Endodermal cell (in vitro differentiated cells): ENCODE results near the gene ZNF217. TPM values are rescaled to one million over a fixed set of nuclear protein-coding genes. Genes with fewer than 3 reads are reported as not detected.
"Not testable (repeated sequence)": the region's sequence is repeated elsewhere in the genome, so short reads cannot be mapped to it uniquely, and the experiment has no call there.

Experiments used
- DNase-seq: peaks from one replicate; pipeline ENCODE4 v3.0.0-alpha.2; 2017
- H3K27ac ChIP-seq: 2 replicates; pipeline ENCODE4 v1.5.1; 2013; ENCODE audit warnings: mild to moderate bottlenecking, low read depth, low read length, moderate library complexity
- H3K27me3 ChIP-seq: 2 replicates; pipeline ENCODE4 v1.6.1; 2013; ENCODE audit warnings: mild to moderate bottlenecking, low read length, moderate library complexity; ENCODE audit not compliant: insufficient read depth, control insufficient read depth, poor library complexity, severe bottlenecking
- H3K36me3 ChIP-seq: 2 replicates; pipeline ENCODE4 v1.7.0; 2013; ENCODE audit warnings: mild to moderate bottlenecking, low read length, moderate library complexity; ENCODE audit not compliant: control insufficient read depth, insufficient read depth
- H3K4me1 ChIP-seq: one replicate; pipeline ENCODE4 v1.7.0; 2013; ENCODE audit warnings: low read length; ENCODE audit not compliant: control insufficient read depth, insufficient read depth
- H3K4me3 ChIP-seq: 2 replicates; pipeline ENCODE4 v1.5.1; 2013; ENCODE audit warnings: mild to moderate bottlenecking, low read length, moderate library complexity
- H3K9ac ChIP-seq: 2 replicates; pipeline ENCODE4 v1.6.1; 2013; ENCODE audit warnings: mild to moderate bottlenecking, low read length, moderate library complexity; ENCODE audit not compliant: poor library complexity, severe bottlenecking; ENCODE audit errors: extremely low read depth
- H3K9me3 ChIP-seq: 2 replicates; pipeline ENCODE4 v1.6.1; 2013; ENCODE audit warnings: mild to moderate bottlenecking, low read length, moderate library complexity; ENCODE audit not compliant: control insufficient read depth
- H3K27ac Mint-ChIP-seq: 2 replicates; pipeline ENCODE4 v1.8.0; 2020; ENCODE audit warnings: mixed read lengths
- H3K27me3 Mint-ChIP-seq: 2 replicates; pipeline ENCODE4 v1.8.0; 2021; ENCODE audit warnings: mild to moderate bottlenecking, mixed read lengths; ENCODE audit not compliant: insufficient read depth
- H3K36me3 Mint-ChIP-seq: 2 replicates; pipeline ENCODE4 v1.8.0; 2020; ENCODE audit warnings: low read depth, mixed read lengths
- H3K4me1 Mint-ChIP-seq: 2 replicates; pipeline ENCODE4 v1.8.0; 2020; ENCODE audit warnings: mixed read lengths
- H3K4me3 Mint-ChIP-seq: 2 replicates; pipeline ENCODE4 v1.8.0; 2020; ENCODE audit warnings: mild to moderate bottlenecking, moderate library complexity, mixed read lengths
- H3K9me3 Mint-ChIP-seq: 2 replicates; pipeline ENCODE4 v1.8.0; 2020; ENCODE audit warnings: mild to moderate bottlenecking, mixed read lengths
- CTCF ChIP-seq: fragments of 200-600 bp; sonication (generic); conservative IDR thresholded peaks from 2 replicates; pipeline ENCODE4 v1.5.0; 2021; ENCODE audit warnings: antibody characterized with exemption, mild to moderate bottlenecking
- WGBS, 2 experiments: methylation state at CpG; one replicate each; pipeline versions ENCODE4 v1.1.5 to v1.1.7; 2013; ENCODE audit warnings: missing lambda C conversion rate in 2 of 2, mixed read lengths in 1 of 2; ENCODE audit not compliant: insufficient coverage in 1 of 2, insufficient read length in 1 of 2; 5-methylcytosine and 5-hydroxymethylcytosine counted together
- total RNA-seq, 2 donors: library from RNA; stranded (reverse); fragmentation: NEBNext Ultra II Directional in 1 of 2; extraction: Animal tissue kit (Norgen Biotek cat#: 25700) in 1 of 2; gene quantifications; 2 replicates in 1 of 2; 3 replicates in 1 of 2; pipeline ENCODE4 v1.2.1, GENCODE V29; 2021

Gene ZNF217
- total RNA-seq, 2 donors from 2014 or later: 100 to 123 TPM

- Histone ChIP-seq H3K36me3 (no peaks in the 10 kb centered on the region), H3K4me3 (peak overlapping the region; percentile 80), H3K4me1 (no peaks in the 10 kb centered on the region), H3K27me3 (no peaks in the 10 kb centered on the region), H3K9ac (peak overlapping the region; percentile 84), H3K27ac (peak overlapping the region; percentile 85), H3K9me3 (no peaks in the 10 kb centered on the region)
- peak; percentile 67 for DNase-seq
- no peaks in the 10 kb centered on the region for H3K9me3 Mint-ChIP-seq
- peaks cover 45% of the 10 kb centered on the region for H3K4me1 Mint-ChIP-seq
- peak overlapping the region; percentile 98 for H3K27ac Mint-ChIP-seq
- no peak for TF ChIP-seq CTCF
- WGBS, 2 experiments: 0% methylated on average over 10 to 47 of the region's 47 CpGs
- peak overlapping the region; percentile 89 for H3K4me3 Mint-ChIP-seq
- H3K36me3 Mint-ChIP-seq: no peaks in the 10 kb centered on the region
- no peaks in the 10 kb centered on the region for H3K27me3 Mint-ChIP-seq
These were observed 610 bp downstream of the ZNF217 start for GRCh38 chr20:53592992-53593465.

- not testable (repeated sequence) for H3K27ac ChIP-seq, H3K36me3 Mint-ChIP-seq, H3K9me3 ChIP-seq, H3K9me3 Mint-ChIP-seq, H3K36me3 ChIP-seq, H3K4me1 ChIP-seq, H3K27me3 ChIP-seq, H3K27me3 Mint-ChIP-seq
- peak overlapping the region; percentile 98 for H3K27ac Mint-ChIP-seq
- H3K4me3 ChIP-seq: peak overlapping the region; percentile 80
- peak overlapping the region; percentile 89 for H3K4me3 Mint-ChIP-seq
- peaks cover 40% of the 10 kb centered on the region for H3K4me1 Mint-ChIP-seq
- H3K9ac ChIP-seq: peak overlapping the region; percentile 84
- peak; percentile 78 for DNase-seq
- 0% methylated on average over 27 of the region's 27 CpGs; no CpG with 5 or more reads in 1 of the 2 experiments for WGBS, 2 experiments
These were observed 1.1 kb downstream of the ZNF217 start for GRCh38 chr20:53592454-53592991.

- not testable (repeated sequence) for H3K36me3 Mint-ChIP-seq
These were observed 1.6 kb downstream of the ZNF217 start for GRCh38 chr20:53591941-53592441.

GRCh38 chr20:53591206-53591741, 2.4 kb downstream of the ZNF217 start:
- H3K4me1 ChIP-seq, H3K9me3 Mint-ChIP-seq, H3K27me3 Mint-ChIP-seq, H3K36me3 ChIP-seq, H3K27me3 ChIP-seq, DNase-seq, H3K9me3 ChIP-seq, H3K36me3 Mint-ChIP-seq: not testable (repeated sequence)
- WGBS, 2 experiments: 15 to 25% methylated on average over 2 to 3 of the region's 4 CpGs
- H3K4me3 ChIP-seq: peak overlapping the region; percentile 80
- peak overlapping the region; percentile 89 for H3K4me3 Mint-ChIP-seq
- H3K27ac Mint-ChIP-seq: peak overlapping the region; percentile 98
- peak overlapping the region; percentile 84 for H3K9ac ChIP-seq
- H3K27ac ChIP-seq: peak overlapping the region; percentile 53
- peaks cover 41% of the 10 kb centered on the region for H3K4me1 Mint-ChIP-seq

More at GRCh38 chr20:53591941-53592441, 1.6 kb downstream of the ZNF217 start:
- peak overlapping the region; percentile 84 for H3K9ac ChIP-seq
- H3K4me3 ChIP-seq: peak overlapping the region; percentile 80
- H3K27me3 Mint-ChIP-seq, H3K4me1 ChIP-seq, DNase-seq, H3K9me3 ChIP-seq, H3K27me3 ChIP-seq, H3K36me3 ChIP-seq, H3K9me3 Mint-ChIP-seq: not testable (repeated sequence)
- H3K4me3 Mint-ChIP-seq: peak overlapping the region; percentile 89
- peaks cover 41% of the 10 kb centered on the region for H3K4me1 Mint-ChIP-seq
- 2 to 6% methylated on average over 3 to 9 of the region's 9 CpGs for WGBS, 2 experiments
- H3K27ac Mint-ChIP-seq: peak overlapping the region; percentile 98
- H3K27ac ChIP-seq: peak overlapping the region; percentile 4
- TF ChIP-seq CTCF: peak; percentile 25

- not testable (repeated sequence) for H3K36me3 Mint-ChIP-seq, H3K27me3 ChIP-seq, H3K27me3 Mint-ChIP-seq, H3K36me3 ChIP-seq, H3K9me3 ChIP-seq, H3K9me3 Mint-ChIP-seq, H3K4me1 ChIP-seq
- DNase-seq: peak; percentile 11
- Histone ChIP-seq H3K4me3 (peak overlapping the region; percentile 80), H3K27ac (peak overlapping the region; percentile 36), H3K9ac (peak overlapping the region; percentile 84)
- H3K4me3 Mint-ChIP-seq: peak overlapping the region; percentile 89
- H3K4me1 Mint-ChIP-seq: peaks cover 43% of the 10 kb centered on the region
- H3K27ac Mint-ChIP-seq: peak overlapping the region; percentile 31
These were observed 3.0 kb downstream of the ZNF217 start for GRCh38 chr20:53590608-53591007.
